GM12891 (cell line): ENCODE measurements around the gene DOP1B.

ENCODE experiments used
- PAX5 ChIP-seq: IDR thresholded peaks from 2 replicates; pipeline ENCODE4 v1.6.1; 2011; ENCODE audit warnings: low read length, moderate library complexity, mild to moderate bottlenecking; ENCODE audit not compliant: insufficient read depth, severe bottlenecking
- POLR2A ChIP-seq: IDR thresholded peaks from 2 replicates; pipeline ENCODE4 v1.6.1; 2011; ENCODE audit warnings: low read depth, low read length, control low read depth
- POLR2AphosphoS5 ChIP-seq: IDR thresholded peaks from 2 replicates; pipeline ENCODE4 v1.6.1; 2011; ENCODE audit warnings: low read depth, low read length, control low read depth
- POU2F2 ChIP-seq: IDR thresholded peaks from 2 replicates; pipeline ENCODE4 v1.6.1; 2011; ENCODE audit warnings: low read depth, mild to moderate bottlenecking, control low read depth, low read length, moderate library complexity

DNA sequence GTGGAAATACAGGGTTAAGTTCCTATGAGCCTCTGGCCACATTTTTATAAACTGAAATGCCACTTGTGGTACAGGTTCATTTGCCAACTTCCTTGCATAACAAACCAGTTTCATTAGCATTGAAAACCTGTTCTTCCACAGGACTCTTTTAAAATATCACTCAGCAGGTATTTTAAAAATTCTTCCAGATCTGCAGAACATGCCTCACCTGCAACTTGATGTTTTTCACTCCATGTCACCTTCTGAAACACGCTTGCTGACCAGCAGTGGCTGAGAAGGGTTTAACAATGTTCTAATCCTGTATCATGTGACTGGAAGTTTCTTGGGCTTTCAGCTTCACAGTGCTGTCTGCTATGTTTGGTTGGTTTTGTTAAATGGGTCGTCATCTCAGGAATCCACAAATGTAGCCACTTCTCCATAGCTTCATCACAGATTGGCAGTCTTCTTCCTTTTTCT, 39.3 kb upstream of the DOP1B start:
- TF ChIP-seq POLR2AphosphoS5, result no peak
- no peak for TF ChIP-seq POLR2A
- no peak for TF ChIP-seq PAX5
- TF ChIP-seq POU2F2, result no peak
